ENCODE measurements around the gene SLC6A6. TPM values are rescaled to one million over a fixed set of nuclear protein-coding genes. Genes with fewer than 3 reads are reported as not detected.

The SLC6A6 gene
- total RNA-seq, 2 experiments from 2014 or later, result 44.2 to 46.4 TPM

DNA sequence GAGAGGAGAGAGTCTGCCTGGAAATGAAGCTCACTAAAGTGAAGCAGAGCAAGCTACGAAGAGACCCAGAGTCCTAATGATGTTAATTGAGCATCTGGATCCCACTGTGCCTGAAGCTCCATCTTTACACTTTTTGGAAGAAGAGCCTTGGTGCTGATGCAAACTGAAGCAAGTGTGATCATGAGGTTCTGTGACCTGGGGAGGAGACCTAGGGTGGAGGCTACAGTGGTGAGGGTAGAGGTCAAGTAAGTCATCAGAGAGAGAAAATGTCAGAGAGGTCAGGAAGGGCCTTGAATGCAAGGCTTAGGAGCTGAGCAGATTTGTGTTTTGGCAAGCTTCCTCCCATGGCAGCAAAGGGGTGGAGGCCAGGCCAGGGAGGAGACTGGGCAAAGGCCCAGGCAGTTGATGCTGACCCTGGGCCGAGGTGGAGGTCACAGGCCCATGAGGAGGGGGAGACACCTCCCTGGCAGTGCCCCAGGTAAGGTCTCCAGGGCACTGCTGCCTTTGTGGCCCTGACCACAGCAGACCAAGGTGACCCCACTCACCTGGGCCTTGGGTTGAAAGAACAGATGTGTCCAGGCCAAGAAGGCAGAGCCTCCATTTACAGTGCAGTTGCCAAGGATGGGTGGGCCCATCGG, 136.2 kb downstream of the SLC6A6 start:
- ChIA-PET POLR2A (no interaction called here), CTCF (interaction anchor here (1.5 kb wide), 1 partner anchor 10 kb away, joined by 3 read pairs; no protein-coding TSS in a partner anchor)

Other genes with a start within 250 kb of the SLC6A6 start
- gene XPC, start 224.0 kb upstream of the SLC6A6 start, total RNA-seq, result 10 to 100 TPM; 28.9 to 30.1 TPM
- gene LSM3, start 223.8 kb upstream of the SLC6A6 start, total RNA-seq, result 10 to 100 TPM; 24.0 to 25.4 TPM
- gene GRIP2, start 137.7 kb downstream of the SLC6A6 start, total RNA-seq, result not detected
- 10 to 100 TPM; 12.6 to 15.3 TPM for gene CCDC174, start 249.2 kb downstream of the SLC6A6 start, total RNA-seq